Measurements from ENCODE around the gene STRN.
A peak's percentile ranks its signal among the peaks of the same experiment; 100 is the strongest.
"Not testable (repeated sequence)": the region's sequence is repeated elsewhere in the genome, so short reads cannot be mapped to it uniquely, and the experiment has no call there.

The STRN gene, protein sequence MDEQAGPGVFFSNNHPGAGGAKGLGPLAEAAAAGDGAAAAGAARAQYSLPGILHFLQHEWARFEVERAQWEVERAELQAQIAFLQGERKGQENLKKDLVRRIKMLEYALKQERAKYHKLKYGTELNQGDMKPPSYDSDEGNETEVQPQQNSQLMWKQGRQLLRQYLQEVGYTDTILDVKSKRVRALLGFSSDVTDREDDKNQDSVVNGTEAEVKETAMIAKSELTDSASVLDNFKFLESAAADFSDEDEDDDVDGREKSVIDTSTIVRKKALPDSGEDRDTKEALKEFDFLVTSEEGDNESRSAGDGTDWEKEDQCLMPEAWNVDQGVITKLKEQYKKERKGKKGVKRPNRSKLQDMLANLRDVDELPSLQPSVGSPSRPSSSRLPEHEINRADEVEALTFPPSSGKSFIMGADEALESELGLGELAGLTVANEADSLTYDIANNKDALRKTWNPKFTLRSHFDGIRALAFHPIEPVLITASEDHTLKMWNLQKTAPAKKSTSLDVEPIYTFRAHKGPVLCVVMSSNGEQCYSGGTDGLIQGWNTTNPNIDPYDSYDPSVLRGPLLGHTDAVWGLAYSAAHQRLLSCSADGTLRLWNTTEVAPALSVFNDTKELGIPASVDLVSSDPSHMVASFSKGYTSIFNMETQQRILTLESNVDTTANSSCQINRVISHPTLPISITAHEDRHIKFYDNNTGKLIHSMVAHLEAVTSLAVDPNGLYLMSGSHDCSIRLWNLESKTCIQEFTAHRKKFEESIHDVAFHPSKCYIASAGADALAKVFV

DNA sequence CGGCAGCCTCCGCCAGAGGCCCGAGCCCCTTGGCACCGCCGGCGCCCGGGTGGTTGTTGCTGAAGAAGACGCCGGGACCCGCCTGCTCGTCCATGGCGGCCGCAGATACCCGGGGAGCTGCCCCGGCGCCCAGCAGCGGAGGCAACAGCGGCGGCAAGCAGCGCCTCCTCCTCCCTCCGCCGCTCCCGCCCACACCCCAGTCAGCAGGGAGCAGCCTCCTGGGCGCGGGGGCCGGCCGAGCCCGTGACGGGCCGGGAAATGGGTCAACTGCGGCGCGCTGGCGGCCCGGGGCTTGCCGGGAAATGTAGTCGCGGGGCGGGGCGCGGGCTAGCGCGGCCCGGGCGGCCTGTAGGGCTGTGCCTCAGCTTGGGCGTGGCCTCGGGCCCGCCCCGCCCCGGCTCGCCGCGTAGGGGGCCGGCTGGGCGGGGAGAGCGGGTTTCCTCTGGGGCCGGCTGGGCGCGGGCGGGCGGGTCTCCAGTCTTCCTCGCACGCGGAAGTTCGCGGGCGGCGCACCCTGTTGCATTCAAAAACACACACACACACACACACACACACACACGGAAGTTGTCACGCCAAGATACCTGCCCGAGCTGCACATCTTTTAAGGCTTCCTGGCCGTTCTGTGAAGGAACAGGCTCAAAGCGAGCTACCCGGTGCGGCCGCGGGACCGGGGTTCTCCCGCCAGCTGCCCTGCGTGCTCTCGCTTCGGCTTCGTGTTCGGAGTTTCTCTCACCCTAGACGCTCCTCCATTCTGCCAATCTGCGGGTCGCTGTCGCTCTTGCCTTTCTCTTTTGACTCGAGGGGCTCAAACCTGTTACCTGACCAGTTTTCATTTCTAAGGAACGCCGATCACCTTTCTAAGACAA lies at the start of gene STRN:
Gene STRN, minus strand, starts transcription at position 167 of the 866 bp plus-strand sequence. Its CDS starts 73 bp downstream, at position 94.
- DNase-seq: peak; percentile 97

DNA sequence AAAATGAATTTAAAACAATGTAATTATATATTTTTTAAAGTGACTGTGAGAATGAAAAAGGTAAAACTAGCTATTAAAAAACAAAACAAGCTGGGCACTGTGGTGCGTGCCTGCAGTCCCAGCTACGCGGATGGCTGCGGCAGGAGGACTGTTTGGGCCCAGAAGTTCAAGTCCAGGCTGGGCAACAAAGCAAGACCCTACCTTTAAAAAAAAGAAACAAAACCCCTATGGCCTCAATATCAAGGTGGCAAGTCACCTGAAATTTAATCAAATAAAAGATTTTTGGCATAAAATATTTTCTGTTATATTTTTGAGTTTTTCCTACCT lies 46.9 kb upstream of the STRN start:
- no peak for DNase-seq

DNA sequence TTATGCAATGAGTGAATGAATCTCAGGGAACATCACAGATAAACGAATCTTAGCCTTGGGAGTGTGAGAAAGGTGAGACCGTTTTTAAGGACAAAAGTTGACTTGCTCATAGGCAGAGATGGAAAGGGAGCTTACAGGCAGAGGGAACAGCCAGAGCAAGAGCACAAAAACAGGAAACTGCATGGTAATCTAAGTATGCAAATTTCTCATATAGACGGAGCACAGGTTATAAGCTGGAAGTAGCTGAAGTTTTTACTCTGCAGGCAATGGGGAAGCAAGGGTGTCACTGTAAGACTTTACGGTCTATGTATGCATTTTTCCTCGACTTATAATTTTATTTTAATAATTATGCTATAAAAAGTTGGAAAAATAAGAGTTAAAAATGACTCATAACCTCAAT lies 44.8 kb upstream of the STRN start:
- no peak for DNase-seq

DNA sequence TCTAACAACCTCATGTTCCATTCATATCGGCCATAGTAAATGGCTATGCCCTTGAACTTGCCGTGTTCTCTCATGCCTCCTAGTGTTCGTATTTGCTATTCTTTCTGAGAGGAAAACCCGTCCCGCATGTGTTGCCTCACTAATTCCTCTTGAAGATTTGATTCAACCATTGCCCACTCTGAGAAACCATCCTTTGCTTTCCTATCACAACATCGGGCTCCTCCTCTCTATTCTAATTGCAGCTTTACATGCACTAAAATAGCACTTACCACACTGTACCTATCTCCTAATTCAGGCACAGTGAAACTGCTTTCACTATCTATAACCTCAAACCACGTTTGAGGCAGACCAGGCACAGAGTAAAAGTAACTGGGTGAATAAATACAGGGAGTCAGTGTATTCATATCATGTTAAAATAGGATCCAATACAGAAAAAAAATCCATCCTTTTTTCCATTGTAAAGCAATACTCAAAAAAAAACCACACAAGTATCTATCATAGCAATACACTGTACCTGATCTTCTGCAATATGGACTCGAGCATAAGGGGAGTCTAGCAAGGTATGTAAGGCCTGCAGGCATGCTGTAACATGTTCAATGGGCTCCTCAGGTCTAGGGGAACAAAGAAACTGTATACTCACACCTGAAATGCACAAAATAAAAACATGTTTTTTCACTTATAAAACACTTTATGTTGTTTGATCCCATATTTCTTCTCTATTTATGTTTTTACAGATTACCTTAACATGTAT lies 39.0 kb upstream of the STRN start:
- peak; percentile 42 for DNase-seq

DNA sequence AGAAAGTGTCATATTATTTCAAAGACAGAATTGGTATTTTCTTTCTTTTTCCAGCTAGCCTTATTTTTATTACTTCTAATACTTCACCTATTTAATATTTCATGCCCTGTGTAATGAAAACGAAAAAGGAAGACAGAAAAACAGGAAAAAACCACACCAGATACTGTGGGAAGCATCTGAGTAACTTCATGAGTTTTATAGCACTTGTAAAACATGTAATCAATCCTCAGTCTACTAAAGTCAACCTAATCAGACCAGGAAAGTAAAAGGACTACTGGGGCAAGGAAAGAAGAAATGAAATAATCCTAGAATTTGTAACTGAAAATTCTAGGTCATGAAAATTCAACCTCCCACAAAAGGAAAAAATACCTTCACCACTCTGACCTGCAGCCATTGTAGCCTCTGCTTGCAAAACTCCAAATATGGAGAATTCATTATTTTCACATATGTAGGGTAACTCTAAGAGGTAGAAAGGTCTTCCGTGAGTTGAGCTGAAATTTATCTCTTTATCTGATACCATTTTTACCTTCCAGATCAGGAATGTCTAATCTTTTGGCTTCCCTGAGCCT lies 34.7 kb upstream of the STRN start:
- DNase-seq: no peak

DNA sequence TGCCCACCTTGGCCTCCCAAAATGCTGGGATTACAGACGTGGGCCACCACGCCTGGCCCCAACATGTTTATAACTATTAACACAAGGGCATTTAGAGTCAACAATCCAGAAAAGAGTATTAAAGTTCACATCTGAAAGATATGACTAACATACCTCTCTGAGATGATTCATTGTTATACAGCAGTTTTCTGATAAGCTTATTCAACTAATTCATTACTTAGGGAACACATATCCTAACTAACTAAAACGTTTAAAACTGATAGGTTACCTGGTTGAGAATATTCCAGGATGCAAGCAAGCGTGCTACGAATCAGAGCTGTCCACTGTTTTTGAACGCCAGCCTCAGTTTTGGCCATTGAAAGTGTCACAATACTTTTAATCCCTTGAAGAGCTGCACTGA lies 34.0 kb upstream of the STRN start:
- DNase-seq: no peak

DNA sequence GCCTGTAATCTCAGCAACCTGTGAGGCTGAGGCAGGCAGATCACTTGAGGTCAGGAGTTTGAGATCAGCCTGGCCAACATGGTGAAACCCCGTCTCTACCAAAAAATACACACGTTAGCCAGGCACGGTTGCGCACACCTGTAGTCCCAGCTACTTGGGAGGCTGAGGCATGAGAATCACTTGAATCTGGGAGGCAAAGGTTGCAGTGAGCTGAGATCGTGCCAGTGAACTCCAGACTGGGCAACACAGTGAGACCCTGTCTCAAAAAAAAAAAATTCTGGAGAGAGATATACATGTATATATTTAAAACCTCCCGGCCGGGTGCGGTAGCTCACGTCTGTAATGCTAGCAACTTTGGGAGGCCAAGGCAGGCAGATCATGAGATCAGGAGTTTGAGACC lies 33.1 kb upstream of the STRN start:
- DNase-seq: not testable (repeated sequence)

DNA sequence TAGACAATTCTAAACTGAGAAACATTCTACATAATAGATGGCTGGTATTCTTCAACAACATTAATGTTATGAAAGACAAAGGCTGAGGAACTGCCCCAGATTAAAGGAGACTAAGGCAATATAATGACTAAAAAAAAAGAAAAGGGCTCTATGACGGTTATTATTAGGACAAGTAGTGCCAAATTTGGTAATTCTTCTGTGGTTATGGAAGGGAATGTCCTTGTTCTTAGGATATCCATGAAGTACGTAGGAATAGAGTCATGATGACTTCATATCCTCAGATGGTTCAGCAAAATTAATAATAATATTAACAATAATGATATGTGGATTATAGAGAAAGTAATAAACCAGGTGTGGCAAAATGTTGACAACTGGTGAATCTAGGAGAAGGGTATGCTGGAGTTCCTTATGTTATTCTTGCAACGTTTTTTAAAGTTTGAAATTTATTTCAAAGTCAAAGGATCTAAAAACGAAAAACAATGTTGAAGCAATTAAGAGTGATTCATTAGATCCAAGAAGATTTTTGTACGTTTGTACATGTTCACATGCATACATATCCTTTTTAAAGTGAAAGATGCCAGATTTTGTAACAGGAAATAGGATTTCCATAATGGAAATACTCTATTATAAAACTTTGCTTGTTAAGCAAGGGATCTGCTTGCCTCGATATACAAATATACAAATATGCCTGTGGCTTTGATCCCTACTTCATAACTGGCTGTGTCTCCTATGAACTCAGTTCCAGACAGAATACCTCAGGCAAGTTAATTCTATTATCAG lies 27.7 kb upstream of the STRN start:
- no peak for DNase-seq

DNA sequence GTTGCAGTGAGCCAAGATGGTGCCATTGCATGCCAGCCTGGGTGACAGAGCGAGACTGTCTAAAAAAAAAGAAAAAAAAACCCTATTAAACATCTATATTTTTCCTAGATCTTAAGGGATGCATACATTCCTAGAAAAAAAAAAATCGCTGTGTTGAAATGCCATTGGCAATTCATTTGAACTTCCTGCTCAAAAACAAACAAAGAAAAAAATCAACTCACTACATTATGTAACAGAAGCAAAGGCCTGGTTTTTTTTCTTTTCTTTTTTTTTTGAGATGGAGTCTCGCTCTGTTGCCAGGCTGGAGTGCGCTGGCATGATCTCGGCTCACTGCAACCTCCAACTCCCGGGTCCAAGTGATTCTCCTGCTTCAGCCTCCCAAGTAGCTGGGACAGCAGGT lies 21.7 kb upstream of the STRN start:
- DNase-seq: no peak

DNA sequence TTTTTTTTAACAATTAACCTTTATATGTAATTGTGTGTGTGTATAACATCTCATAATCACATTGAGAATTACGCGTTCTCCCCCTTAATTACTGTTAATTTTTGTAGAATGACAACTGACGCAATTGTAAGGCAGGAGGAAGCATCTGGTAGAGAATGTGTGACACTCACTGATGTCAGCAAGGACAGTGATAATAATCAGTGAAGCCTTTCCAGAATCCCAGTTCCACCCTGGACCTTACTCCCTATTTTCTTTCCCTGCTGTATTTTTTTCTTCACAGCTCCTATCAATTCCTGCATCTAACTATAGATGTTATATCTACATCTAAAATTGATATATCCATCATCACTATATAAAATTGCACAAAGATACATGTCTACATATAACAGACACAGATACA lies 16.1 kb upstream of the STRN start:
- DNase-seq: no peak

DNA sequence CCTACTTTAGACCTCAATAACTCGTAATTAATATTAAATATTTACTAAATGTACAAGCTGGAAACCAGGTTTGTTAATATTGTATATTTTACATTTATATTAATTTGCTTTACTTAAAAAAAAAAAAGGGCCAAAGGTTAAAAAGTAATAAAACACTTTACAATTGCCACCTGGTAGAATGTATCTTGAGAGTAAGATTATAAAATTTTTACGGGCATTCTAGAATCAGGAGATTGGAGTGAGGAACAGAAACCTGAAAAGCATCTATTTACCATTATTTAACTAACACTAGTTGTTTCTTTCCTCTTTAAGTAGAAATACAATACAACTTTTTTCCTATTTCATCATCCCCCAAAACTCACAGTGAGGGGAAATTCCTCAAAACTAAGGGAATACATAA lies 15.6 kb upstream of the STRN start:
- DNase-seq: no peak

DNA sequence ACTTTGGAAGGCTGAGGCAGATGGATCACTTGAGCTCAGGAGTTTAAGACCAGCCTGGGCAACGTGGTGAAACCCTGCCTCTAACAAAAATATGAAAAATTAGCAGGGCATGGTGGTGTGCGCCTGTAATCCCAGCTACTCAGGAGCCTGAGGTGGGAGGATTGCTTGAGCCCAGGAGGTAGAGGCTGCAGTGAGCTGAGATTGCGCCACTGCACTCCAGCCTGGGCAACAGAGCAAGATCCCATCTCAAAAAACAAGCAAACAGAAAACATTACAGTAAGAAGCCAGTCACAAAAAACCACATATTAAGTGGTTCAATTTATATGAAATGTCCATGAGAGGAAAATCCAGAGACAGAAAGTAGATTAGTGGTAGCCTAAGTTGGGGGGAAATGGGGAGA lies 12.7 kb upstream of the STRN start:
- DNase-seq: not testable (repeated sequence)

DNA sequence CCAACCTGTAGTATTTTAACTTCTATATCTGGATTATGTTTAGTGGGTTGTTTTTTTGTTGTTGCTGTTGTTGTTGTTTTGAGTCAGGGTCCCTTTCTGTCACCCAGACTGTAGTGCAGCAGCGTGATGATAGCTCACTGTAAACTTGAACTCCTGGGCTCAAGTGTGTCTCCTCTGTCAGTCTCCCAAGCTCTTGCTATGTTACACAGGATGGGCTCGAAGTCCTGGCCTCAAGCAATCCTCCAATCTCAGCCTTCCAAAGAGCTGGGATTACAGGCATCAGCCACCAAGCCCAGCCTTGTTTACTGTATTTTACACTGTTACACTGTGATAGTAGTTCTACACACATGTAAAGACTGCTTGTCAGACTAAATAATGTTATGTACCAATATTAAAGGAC lies 9.7 kb upstream of the STRN start:
- DNase-seq: no peak

DNA sequence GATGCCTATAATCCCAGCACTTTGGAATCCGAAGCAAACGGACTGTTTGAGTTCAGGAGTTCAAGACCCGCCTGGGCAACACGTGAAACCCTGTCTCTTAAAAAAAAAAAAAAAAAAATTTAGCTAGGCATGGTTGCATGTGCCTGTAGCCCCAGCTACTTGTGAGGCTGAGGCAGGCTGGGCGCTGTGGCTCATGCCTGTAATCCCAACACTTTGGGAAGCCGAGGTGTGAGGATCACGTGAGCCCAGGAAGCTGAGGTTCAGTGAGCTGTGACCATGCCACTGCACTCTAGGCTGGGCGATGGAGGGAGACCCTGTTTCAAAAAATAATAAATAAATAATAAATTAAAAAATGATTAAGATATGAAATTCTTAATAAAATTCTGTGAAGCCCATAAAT lies 9.0 kb upstream of the STRN start:
- no peak for DNase-seq

DNA sequence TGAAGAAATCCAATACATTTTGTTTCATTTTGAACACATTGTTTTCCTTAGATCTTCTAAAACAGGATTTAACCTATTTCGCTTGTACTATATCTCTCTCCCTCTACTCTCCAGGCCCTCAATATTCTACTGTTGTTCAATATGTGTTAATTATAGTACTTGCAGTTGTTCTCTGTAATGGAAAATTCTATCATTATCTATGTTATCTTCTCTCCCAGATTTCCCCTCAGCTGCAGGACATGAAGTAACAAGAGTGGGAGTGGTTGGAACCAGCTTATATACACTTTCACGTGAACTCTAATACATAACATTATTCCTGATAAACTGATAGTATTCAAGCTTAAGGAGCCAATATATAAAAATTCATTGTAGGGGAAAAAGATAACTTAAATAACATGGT lies 7.0 kb upstream of the STRN start:
- DNase-seq: no peak

DNA sequence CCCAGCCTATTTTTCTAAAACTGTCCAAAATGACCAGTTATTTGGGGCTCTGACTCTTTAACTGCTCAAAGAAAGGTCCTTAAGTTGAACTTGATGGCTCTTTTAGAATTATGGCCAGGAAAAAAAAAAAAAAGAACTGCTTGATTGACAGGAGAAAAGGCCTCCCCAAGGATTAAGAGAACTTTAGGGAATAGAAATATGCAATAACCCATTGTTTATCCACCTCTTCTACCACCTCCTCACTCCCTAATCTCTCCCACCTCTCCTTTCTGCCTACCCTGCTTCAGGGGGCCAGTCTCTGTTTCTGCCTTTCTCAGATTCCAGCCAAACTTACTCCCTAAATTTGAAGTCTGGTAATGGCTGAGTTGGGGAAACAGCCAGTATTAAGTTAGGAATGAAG lies 5.7 kb upstream of the STRN start:
- no peak for DNase-seq

DNA sequence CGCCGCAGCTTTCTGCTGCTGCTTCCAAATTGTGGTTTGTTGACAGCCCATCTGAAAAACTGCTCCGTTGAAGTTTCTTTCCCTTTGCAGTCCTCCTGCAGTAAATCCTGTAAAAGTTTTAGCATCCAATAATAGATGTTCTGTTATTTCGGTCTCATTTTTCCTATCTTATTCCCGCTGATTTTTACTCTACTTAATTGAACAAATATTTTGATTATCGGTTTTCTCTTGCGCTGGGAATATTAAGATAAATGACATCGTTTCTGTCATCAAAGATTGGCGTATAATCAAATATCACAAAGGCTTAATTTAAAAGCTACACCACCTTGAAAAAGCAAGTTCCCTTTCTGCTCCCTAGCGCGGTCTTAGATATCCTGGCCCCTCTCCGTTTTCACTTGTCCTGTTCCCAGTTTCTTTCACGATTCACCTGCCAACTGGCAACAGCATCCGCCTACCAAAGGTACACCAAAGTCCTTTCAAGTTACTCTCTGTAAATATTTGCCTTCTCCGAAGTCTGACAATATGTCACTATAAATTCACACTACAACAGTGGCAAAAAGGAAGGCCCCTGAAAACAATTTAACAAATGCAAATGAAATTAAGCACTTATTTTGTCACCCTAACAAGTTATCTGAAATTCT lies 1.0 kb upstream of the STRN start:
- no peak for DNase-seq

DNA sequence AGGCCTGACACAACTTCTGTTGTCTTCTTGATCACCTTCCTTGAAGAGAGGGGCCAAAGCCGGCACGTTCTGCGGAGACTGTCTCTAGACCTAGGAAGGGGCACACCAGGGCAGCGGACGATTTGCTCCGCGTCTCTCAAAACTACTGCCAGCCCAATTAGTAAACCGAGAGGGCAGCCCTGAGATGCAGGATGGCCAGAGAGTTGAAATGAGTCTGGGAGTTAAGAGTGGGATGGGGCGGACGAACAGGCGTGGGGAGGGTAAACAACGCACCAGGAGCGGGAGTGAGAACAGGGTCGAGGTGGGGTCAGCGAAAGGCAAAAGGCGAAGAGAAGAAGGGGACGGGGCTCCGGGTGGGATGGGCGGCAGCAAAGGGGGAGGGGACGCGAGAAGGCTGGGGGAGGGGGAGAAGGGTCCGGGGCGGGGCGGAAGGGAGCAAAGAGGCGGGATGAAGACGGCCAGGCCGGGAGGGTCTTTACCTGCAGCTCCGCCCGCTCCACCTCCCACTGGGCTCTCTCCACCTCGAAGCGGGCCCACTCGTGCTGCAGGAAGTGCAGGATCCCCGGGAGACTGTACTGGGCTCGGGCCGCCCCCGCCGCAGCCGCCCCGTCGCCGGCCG lies 476 bp downstream of the STRN start:
- peak; percentile 43 for DNase-seq

DNA sequence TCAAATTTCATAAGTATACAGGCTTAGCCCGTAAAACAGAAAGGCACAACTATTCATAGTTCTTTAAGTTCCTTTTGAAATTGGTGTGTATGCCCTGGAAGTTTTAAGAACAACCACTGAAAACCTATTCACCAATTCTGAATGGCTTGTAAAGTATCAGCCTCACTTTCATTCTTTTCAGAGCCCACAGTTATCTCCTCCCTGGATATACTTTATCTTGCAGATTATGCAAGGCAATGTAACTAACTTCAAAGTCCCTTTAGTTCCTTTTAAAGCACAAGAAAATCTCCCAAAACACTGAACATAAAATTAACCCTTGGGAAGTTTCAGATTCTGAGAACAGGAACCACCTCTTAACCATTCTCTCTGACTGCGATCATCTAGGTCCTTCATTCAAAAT lies 1.1 kb downstream of the STRN start:
- no peak for DNase-seq

DNA sequence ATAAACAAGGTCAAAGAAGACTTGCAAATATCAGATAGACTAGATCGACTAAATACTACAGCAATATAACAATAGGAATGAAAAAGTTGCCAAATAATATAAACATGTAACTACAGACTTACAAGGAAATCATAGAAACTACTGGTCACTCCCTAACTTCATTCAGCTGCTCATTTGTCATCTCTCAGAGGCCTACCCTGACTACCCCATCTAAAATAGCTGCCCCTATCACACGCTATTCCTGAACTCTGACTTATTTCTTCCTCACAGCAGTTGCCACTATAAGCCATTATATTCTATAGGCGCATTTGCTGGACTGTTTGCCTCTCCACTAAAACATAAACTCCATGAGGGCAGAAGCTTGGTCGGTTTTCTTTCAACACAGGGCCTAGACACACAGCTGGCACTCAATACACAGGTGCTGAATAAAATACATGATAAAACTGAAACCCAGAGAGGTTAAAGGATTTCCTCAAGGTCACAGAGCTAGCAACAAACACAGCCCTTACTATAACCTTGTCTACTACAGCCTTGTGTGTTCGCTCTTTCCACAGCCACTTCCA lies 1.8 kb downstream of the STRN start:
- DNase-seq: no peak
